Neuronal stem cell (in vitro differentiated cells): ENCODE data around the gene PPP1R14D.

Experiments
- DNase-seq: peaks from one replicate; pipeline ENCODE4 v3.0.0-alpha.2; 2013; ENCODE audit warnings: low spot score
- H2AFZ ChIP-seq: one replicate; pipeline ENCODE4 v1.6.1; 2013; ENCODE audit warnings: mild to moderate bottlenecking, low read length, inconsistent platforms
- H2AK5ac ChIP-seq: 2 replicates; pipeline ENCODE4 v1.6.1; 2013; ENCODE audit warnings: low read depth, mild to moderate bottlenecking, inconsistent platforms, low read length, moderate library complexity, mixed read lengths
- H2BK120ac ChIP-seq: 2 replicates; pipeline ENCODE4 v1.6.1; 2013; ENCODE audit warnings: low read depth, mild to moderate bottlenecking, inconsistent platforms, low read length, moderate library complexity, mixed read lengths
- H2BK12ac ChIP-seq: one replicate; pipeline ENCODE4 v1.6.1; 2013; ENCODE audit warnings: low read length, inconsistent platforms
- H2BK15ac ChIP-seq: 2 replicates; pipeline ENCODE4 v1.6.1; 2013; ENCODE audit warnings: mild to moderate bottlenecking, low read length, inconsistent platforms, mixed read lengths
- H2BK5ac ChIP-seq: one replicate; pipeline ENCODE4 v1.6.1; 2013; ENCODE audit warnings: inconsistent platforms, mild to moderate bottlenecking, low read length, moderate library complexity
- H3K14ac ChIP-seq: one replicate; pipeline ENCODE4 v1.6.1; 2013; ENCODE audit warnings: low read length, inconsistent platforms
- H3K18ac ChIP-seq: 2 replicates; pipeline ENCODE4 v1.6.1; 2013; ENCODE audit warnings: low read length, inconsistent platforms
- H3K23ac ChIP-seq: 2 replicates; pipeline ENCODE4 v1.6.1; 2013; ENCODE audit warnings: low read depth, mild to moderate bottlenecking, mixed read lengths, low read length, inconsistent platforms; ENCODE audit not compliant: poor library complexity
- H3K27ac ChIP-seq: replicated peaks from 3 replicates; pipeline ENCODE4 v1.5.1; 2013; ENCODE audit warnings: low read length, inconsistent platforms
- H3K27me3 ChIP-seq, 3 experiments: 2 replicates each; pipeline ENCODE4 v1.6.1; 2013; ENCODE audit warnings: low read length in 3 of 3, mild to moderate bottlenecking in 2 of 3, inconsistent platforms in 1 of 3, low read depth in 1 of 3, mixed read lengths in 1 of 3, moderate library complexity in 1 of 3; ENCODE audit not compliant: control insufficient read depth in 3 of 3, insufficient read depth in 3 of 3
- H3K36me3 ChIP-seq, 2 donors: replicated peaks in 1 of 2; 2 replicates each; pipeline ENCODE4 v1.6.1; 2013; ENCODE audit warnings: low read length in 2 of 2; ENCODE audit not compliant: control insufficient read depth in 2 of 2, insufficient read depth in 2 of 2
- H3K4ac ChIP-seq: 2 replicates; pipeline ENCODE4 v1.6.1; 2013; ENCODE audit warnings: inconsistent platforms, mild to moderate bottlenecking, low read length, moderate library complexity
- H3K4me1 ChIP-seq, 2 donors: 1 replicate in 1 of 2; 2 replicates in 1 of 2; pipeline ENCODE4 v1.6.1; 2013; ENCODE audit warnings: low read length in 2 of 2, low read depth in 1 of 2; ENCODE audit not compliant: control insufficient read depth in 2 of 2, insufficient read depth in 1 of 2
- H3K4me2 ChIP-seq: one replicate; pipeline ENCODE4 v1.6.1; 2013; ENCODE audit warnings: mild to moderate bottlenecking, low read length, inconsistent platforms; ENCODE audit not compliant: insufficient read depth, poor library complexity, severe bottlenecking
- H3K4me3 ChIP-seq, 2 donors: 2 replicates each; pipeline ENCODE4 v1.5.1; 2013; ENCODE audit warnings: low read length in 2 of 2, mild to moderate bottlenecking in 2 of 2, inconsistent platforms in 1 of 2, moderate library complexity in 1 of 2
- H3K79me1 ChIP-seq: one replicate; pipeline ENCODE4 v1.6.1; 2013; ENCODE audit warnings: low read depth, mild to moderate bottlenecking, inconsistent platforms, low read length, moderate library complexity
- H3K9ac ChIP-seq: one replicate; pipeline ENCODE4 v1.6.1; 2013; ENCODE audit warnings: mild to moderate bottlenecking, low read depth, low read length, inconsistent platforms; ENCODE audit not compliant: poor library complexity
- H3K9me3 ChIP-seq, 2 donors: replicated peaks in 1 of 2; 2 replicates each; pipeline versions ENCODE3 to v1.6.1; 2013; ENCODE audit warnings: low read length in 2 of 2, mild to moderate bottlenecking in 2 of 2, inconsistent platforms in 1 of 2, low read depth in 1 of 2, mixed read lengths in 1 of 2, moderate library complexity in 1 of 2; ENCODE audit not compliant: control insufficient read depth in 2 of 2, insufficient read depth in 1 of 2
- H4K8ac ChIP-seq: one replicate; pipeline ENCODE4 v1.6.1; 2013; ENCODE audit warnings: low read depth, mild to moderate bottlenecking, inconsistent platforms, low read length, moderate library complexity
- H4K91ac ChIP-seq: one replicate; pipeline ENCODE4 v1.6.1; 2013; ENCODE audit warnings: low read length, low read depth, mild to moderate bottlenecking, inconsistent platforms; ENCODE audit not compliant: poor library complexity
- WGBS, 2 donors: extraction: QIAGEN DNeasy Blood & Tissue Kit; methylation state at CpG; one replicate each; pipeline ENCODE4 v1.1.7; 2013; ENCODE audit warnings: missing lambda C conversion rate in 2 of 2, mixed read lengths in 1 of 2; ENCODE audit not compliant: insufficient read length in 2 of 2, insufficient replicate concordance in 1 of 2; ENCODE audit errors: extremely low coverage in 2 of 2; 5-methylcytosine and 5-hydroxymethylcytosine counted together

PPP1R14D gene

GRCh38 chr15:40870716-40871115 is 42.2 kb upstream of the PPP1R14D start:
- no peak overlapping the region for H3K4me2 ChIP-seq
- peaks cover 0 to 47% (median 18%) of the 10 kb centered on the region in 3 experiments for H3K27me3 ChIP-seq
- no peak overlapping the region for H3K9ac ChIP-seq
- H3K79me1 ChIP-seq = no peaks in the 10 kb centered on the region
- no CpG with 5 or more reads among the region's 1 CpG for WGBS, 2 donors
- no peak for DNase-seq
- H3K4ac ChIP-seq = no peak overlapping the region
- no peak overlapping the region for H3K14ac ChIP-seq
- H2BK5ac ChIP-seq = no peak overlapping the region
- H3K27ac ChIP-seq = no peak overlapping the region
- no peak overlapping the region for H2BK15ac ChIP-seq
- no peaks in the 10 kb centered on the region for H3K4me1 ChIP-seq
- H2AFZ ChIP-seq = no peak overlapping the region
- H3K36me3 ChIP-seq = no peaks in the 10 kb centered on the region
- no peak overlapping the region for H2AK5ac ChIP-seq
- no peak overlapping the region for H3K23ac ChIP-seq
- H2BK12ac ChIP-seq = no peak overlapping the region
- no peak overlapping the region for H4K91ac ChIP-seq
- H2BK120ac ChIP-seq = no peak overlapping the region
- H3K4me3 ChIP-seq = no peak overlapping the region
- no peak overlapping the region for H4K8ac ChIP-seq
- H3K9me3 ChIP-seq = no peaks in the 10 kb centered on the region
- H3K18ac ChIP-seq = no peak overlapping the region

DNA sequence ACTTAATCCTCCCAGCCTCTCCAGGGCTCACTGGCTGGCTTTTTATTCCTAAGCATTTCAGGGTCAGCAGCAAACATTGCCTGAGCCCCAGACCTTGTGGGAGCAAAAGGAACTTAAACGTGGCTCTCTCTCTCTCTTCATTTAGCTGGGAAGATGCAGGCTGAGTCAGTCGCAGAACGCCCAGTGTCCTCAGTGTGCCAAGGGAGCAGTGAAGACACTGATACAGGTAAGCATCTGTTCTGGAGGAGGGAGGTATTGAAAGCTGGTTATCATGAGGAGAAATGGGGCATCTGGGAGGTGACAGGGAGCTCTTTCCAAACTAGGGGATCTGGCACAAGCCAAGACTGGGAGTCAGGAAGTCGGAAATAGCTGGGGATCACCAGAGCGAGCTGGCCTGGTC is 41.2 kb upstream of the PPP1R14D start:
- H2BK12ac ChIP-seq = no peak overlapping the region

GRCh38 chr15:40867199-40867598 is 38.7 kb upstream of the PPP1R14D start:
- Histone ChIP-seq H3K27me3 (peaks cover 0 to 28% (median 2%) of the 10 kb centered on the region in 3 experiments), H3K4me1 (no peaks in the 10 kb centered on the region), H3K23ac (no peak overlapping the region), H3K4me3 (no peak overlapping the region), H2AK5ac (no peak overlapping the region), H2BK15ac (no peak overlapping the region), H3K14ac (no peak overlapping the region), H3K27ac (no peak overlapping the region), H3K36me3 (no peaks in the 10 kb centered on the region), H2BK12ac (no peak overlapping the region), H3K4ac (no peak overlapping the region), H3K79me1 (no peaks in the 10 kb centered on the region), H3K9me3 (no peaks in the 10 kb centered on the region), H2BK120ac (no peak overlapping the region), H2BK5ac (no peak overlapping the region), H2AFZ (no peak overlapping the region), H3K18ac (no peak overlapping the region), H4K8ac (no peak overlapping the region), H3K9ac (no peak overlapping the region), H3K4me2 (no peak overlapping the region), H4K91ac (no peak overlapping the region)
- WGBS, 2 donors = no CpG with 5 or more reads among the region's 4 CpGs
- no peak for DNase-seq

More for the DNA sequence above, 41.2 kb upstream of the PPP1R14D start:
- no CpG with 5 or more reads among the region's 5 CpGs for WGBS, 2 donors
- Histone ChIP-seq H3K27ac (no peak overlapping the region), H3K79me1 (no peaks in the 10 kb centered on the region), H4K91ac (no peak overlapping the region), H2BK120ac (no peak overlapping the region), H3K18ac (no peak overlapping the region), H3K9ac (no peak overlapping the region), H3K4me3 (no peak overlapping the region), H3K9me3 (no peaks in the 10 kb centered on the region), H3K23ac (no peak overlapping the region), H3K4me2 (no peak overlapping the region), H3K14ac (no peak overlapping the region), H3K4ac (no peak overlapping the region), H2BK15ac (no peak overlapping the region), H2AFZ (no peak overlapping the region), H3K36me3 (no peaks in the 10 kb centered on the region), H3K4me1 (no peaks in the 10 kb centered on the region), H2BK5ac (no peak overlapping the region), H4K8ac (no peak overlapping the region), H3K27me3 (peaks cover 0 to 48% (median 17%) of the 10 kb centered on the region in 3 experiments), H2AK5ac (no peak overlapping the region)
- DNase-seq = no peak

DNA sequence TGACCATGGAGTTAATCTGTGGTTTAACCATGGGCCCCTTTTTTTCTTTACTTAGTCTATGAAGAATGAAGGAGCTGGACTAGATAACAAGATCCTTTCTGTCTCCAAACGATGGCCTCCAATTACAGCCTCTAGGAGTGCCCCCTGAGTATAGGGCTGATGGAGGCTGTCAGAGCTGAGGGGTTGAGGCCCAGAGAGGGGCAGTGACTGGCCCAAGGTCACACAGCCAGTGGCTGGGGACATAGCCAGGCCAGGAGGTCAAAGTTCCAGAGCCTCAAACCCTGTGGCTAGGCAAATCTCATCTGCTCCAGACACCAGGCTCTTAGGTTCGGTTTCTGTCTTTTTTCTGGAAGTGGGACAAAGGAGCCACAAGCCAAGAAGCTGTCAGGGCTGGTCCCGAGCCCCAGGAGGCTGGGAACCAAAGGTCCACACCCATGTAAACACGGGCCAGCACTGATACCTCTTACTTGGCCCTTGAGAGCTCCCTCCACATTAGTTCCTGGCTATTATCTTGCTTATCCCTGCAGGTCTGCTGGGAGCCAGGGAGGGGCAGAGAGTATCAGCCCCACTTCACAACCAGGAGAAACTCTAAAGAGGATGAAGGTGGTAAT is 35.3 kb upstream of the PPP1R14D start:
- Histone ChIP-seq H3K9me3 (no peaks in the 10 kb centered on the region), H2BK5ac (no peak overlapping the region), H4K8ac (no peak overlapping the region), H2BK12ac (no peak overlapping the region), H3K4me1 (peaks cover 0 to 1% of the 10 kb centered on the region in 2 donors), H2BK15ac (no peak overlapping the region), H2AFZ (no peak overlapping the region), H3K18ac (no peak overlapping the region), H3K14ac (no peak overlapping the region), H3K79me1 (no peaks in the 10 kb centered on the region), H2BK120ac (no peak overlapping the region), H2AK5ac (peak overlapping the region; percentile 62), H3K27ac (no peak overlapping the region), H3K4me3 (no peak overlapping the region), H3K23ac (no peak overlapping the region), H3K36me3 (no peaks in the 10 kb centered on the region), H3K4ac (no peak overlapping the region), H3K9ac (no peak overlapping the region), H3K27me3 (peaks cover 0 to 10% (median 0%) of the 10 kb centered on the region in 3 experiments), H3K4me2 (no peak overlapping the region), H4K91ac (no peak overlapping the region)
- WGBS, 2 donors = no CpG with 5 or more reads among the region's 4 CpGs
- DNase-seq = no peak
